Left forelimb (tissue), 1 donor: ENCODE results near the gene C3orf22.
A peak's percentile ranks its signal among the peaks of the same experiment; 100 is the strongest.

Experiments
- DNase-seq: peaks from one replicate; pipeline ENCODE4 v3.0.0-alpha.2; 2018; ENCODE audit warnings: low spot score

Gene C3orf22

GRCh38 chr3:126556637-126557414, 1.9 kb downstream of the C3orf22 start:
- DNase-seq: no peak

GRCh38 chr3:126555795-126556636, 2.7 kb downstream of the C3orf22 start:
- DNase-seq: peak; percentile 36

- DNase-seq: peak; percentile 46
These were observed 3.9 kb downstream of the C3orf22 start for GRCh38 chr3:126554560-126555525.

GRCh38 chr3:126553284-126554084, 5.2 kb downstream of the C3orf22 start:
- DNase-seq: no peak

- DNase-seq: peak; percentile 65
These were observed 5.9 kb downstream of the C3orf22 start for GRCh38 chr3:126552688-126553283.

- peak; percentile 48 for DNase-seq
These were observed 6.7 kb downstream of the C3orf22 start for GRCh38 chr3:126551839-126552687.

GRCh38 chr3:126551121-126551838, 7.5 kb downstream of the C3orf22 start:
- peak; percentile 60 for DNase-seq

- DNase-seq: peak; percentile 60
These were observed 8.2 kb downstream of the C3orf22 start for GRCh38 chr3:126550488-126551051.

GRCh38 chr3:126549861-126550487, 8.8 kb downstream of the C3orf22 start:
- DNase-seq: peak; percentile 60

- DNase-seq: peak; percentile 33
These were observed 9.9 kb downstream of the C3orf22 start for GRCh38 chr3:126548556-126549466.

- DNase-seq: no peak
These were observed 11.0 kb downstream of the C3orf22 start for GRCh38 chr3:126547721-126548120.

- no peak for DNase-seq
These were observed 12.0 kb downstream of the C3orf22 start for GRCh38 chr3:126546549-126547239.

GRCh38 chr3:126546013-126546412, 12.7 kb downstream of the C3orf22 start:
- DNase-seq: peak; percentile 49

- DNase-seq: peak; percentile 42
These were observed 13.2 kb downstream of the C3orf22 start for GRCh38 chr3:126545544-126545943.

- peak; percentile 44 for DNase-seq
These were observed 14.0 kb downstream of the C3orf22 start for GRCh38 chr3:126544596-126545281.
